BLaER1 (cell line): Measurements from ENCODE around the gene GAP43.

ENCODE experiments used
- H3K27ac ChIP-seq: shearing (Covaris generic); formaldehyde crosslinking; 2 replicates; pipeline ENCODE4 v1.8.1; 2022
- H3K27me3 ChIP-seq: shearing (Covaris generic); formaldehyde crosslinking; 2 replicates; pipeline ENCODE4 v1.8.1; 2022
- H3K36me3 ChIP-seq: shearing (Covaris generic); formaldehyde crosslinking; 2 replicates; pipeline ENCODE4 v1.8.1; 2022
- H3K4me1 ChIP-seq: shearing (Covaris generic); formaldehyde crosslinking; 2 replicates; pipeline ENCODE4 v1.8.1; 2022
- H3K4me2 ChIP-seq: shearing (Covaris generic); formaldehyde crosslinking; 2 replicates; pipeline ENCODE4 v1.8.1; 2022
- H3K4me3 ChIP-seq: shearing (Covaris generic); formaldehyde crosslinking; 2 replicates; pipeline ENCODE4 v1.8.1; 2022
- H3K9ac ChIP-seq: shearing (Covaris generic); formaldehyde crosslinking; 2 replicates; pipeline ENCODE4 v1.8.1; 2022
- H3K9me3 ChIP-seq: shearing (Covaris generic); formaldehyde crosslinking; 2 replicates; pipeline ENCODE4 v1.8.1; 2022
- H4K20me1 ChIP-seq: shearing (Covaris generic); formaldehyde crosslinking; 2 replicates; pipeline ENCODE4 v1.8.1; 2022
- Cebpa-rat ChIP-seq: shearing (Covaris generic); IDR thresholded peaks from 2 replicates; pipeline ENCODE4 v1.8.1; 2022

Gene GAP43

DNA sequence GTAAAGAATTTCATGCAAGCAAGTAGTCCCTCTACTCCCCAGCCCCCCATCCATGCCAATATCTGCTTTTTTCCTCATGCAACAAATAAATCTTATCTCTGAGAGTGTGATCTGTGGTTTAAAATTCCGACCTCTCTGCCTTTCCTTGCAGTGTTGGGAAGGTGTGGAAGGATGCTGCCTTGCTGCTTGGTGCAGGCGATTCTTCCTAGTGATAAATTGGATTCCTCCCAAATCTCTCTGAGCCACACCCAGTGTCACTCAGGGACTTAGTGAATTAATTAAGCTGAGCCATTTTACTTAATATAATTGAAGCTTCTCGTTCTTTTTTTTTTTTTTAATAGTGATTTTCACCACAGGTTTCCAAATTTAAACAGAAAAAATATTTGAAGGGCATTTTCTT, 3.4 kb downstream of the GAP43 start:
- Histone ChIP-seq H3K9ac (no peak overlapping the region), H3K9me3 (no peaks in the 10 kb centered on the region), H3K4me1 (no peaks in the 10 kb centered on the region), H3K27ac (no peak overlapping the region), H3K4me3 (no peak overlapping the region), H4K20me1 (no peaks in the 10 kb centered on the region), H3K27me3 (no peaks in the 10 kb centered on the region), H3K36me3 (no peaks in the 10 kb centered on the region), H3K4me2 (no peak overlapping the region)
- no peak for TF ChIP-seq Cebpa-rat

- H4K20me1 ChIP-seq: no peaks in the 10 kb centered on the region
- H3K4me1 ChIP-seq: no peaks in the 10 kb centered on the region
- no peaks in the 10 kb centered on the region for H3K36me3 ChIP-seq
- no peak overlapping the region for H3K4me3 ChIP-seq
- no peak for TF ChIP-seq Cebpa-rat
- no peak overlapping the region for H3K4me2 ChIP-seq
- H3K9me3 ChIP-seq: no peaks in the 10 kb centered on the region
- no peak overlapping the region for H3K9ac ChIP-seq
- H3K27ac ChIP-seq: no peak overlapping the region
- H3K27me3 ChIP-seq: no peaks in the 10 kb centered on the region
These were observed 4.1 kb downstream of the GAP43 start for GRCh38 chr3:115627180-115628074.

GRCh38 chr3:115628075-115628412, 4.7 kb downstream of the GAP43 start:
- Histone ChIP-seq H3K4me3 (no peak overlapping the region), H3K4me1 (no peaks in the 10 kb centered on the region), H3K9me3 (no peaks in the 10 kb centered on the region), H3K27me3 (no peaks in the 10 kb centered on the region), H3K27ac (no peak overlapping the region), H3K36me3 (no peaks in the 10 kb centered on the region), H3K4me2 (no peak overlapping the region), H4K20me1 (no peaks in the 10 kb centered on the region), H3K9ac (no peak overlapping the region)
- no peak for TF ChIP-seq Cebpa-rat

DNA sequence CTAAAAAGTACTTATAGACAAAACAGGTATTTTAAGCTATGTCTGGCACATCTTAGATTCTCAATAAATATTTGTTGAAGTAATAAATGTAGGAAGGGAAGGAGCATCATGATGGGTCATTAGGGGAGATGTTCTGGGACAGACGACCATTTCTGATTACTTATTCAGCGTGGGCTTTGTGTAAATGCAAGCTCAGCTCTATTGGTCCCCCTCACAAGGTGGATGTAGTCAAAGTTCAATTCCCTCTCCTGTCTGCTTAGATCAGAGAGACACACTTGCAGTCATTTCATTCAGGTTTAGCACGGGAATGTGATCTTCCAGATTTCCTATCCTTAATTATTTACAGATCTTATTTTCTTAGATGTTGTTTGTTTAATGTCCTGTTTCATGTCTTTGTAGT, 7.5 kb downstream of the GAP43 start:
- H3K9me3 ChIP-seq: no peaks in the 10 kb centered on the region
- H3K36me3 ChIP-seq: no peaks in the 10 kb centered on the region
- no peak overlapping the region for H3K9ac ChIP-seq
- H3K4me1 ChIP-seq: no peaks in the 10 kb centered on the region
- H3K27ac ChIP-seq: no peak overlapping the region
- H3K4me3 ChIP-seq: no peak overlapping the region
- TF ChIP-seq Cebpa-rat: no peak
- no peak overlapping the region for H3K4me2 ChIP-seq
- no peaks in the 10 kb centered on the region for H3K27me3 ChIP-seq
- H4K20me1 ChIP-seq: no peaks in the 10 kb centered on the region

DNA sequence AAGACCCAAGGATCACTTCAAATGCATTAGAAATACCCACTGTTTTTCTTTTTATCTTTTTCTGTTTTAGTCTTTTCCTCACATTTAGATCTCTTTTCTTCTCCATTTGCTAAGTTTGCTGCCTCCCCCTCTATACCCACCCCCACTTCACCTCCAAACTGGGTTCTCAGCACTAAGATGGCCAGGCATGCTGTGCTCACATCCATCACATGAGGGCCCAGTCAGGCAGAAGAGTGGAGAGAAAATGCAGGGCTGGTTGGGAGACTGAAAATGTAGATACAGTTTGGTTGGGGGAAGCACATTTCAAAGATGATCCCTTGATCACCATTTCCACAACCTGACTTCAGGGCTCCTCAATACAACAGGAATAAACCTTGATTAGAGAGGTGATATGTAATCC, 8.7 kb downstream of the GAP43 start:
- no peak for TF ChIP-seq Cebpa-rat

DNA sequence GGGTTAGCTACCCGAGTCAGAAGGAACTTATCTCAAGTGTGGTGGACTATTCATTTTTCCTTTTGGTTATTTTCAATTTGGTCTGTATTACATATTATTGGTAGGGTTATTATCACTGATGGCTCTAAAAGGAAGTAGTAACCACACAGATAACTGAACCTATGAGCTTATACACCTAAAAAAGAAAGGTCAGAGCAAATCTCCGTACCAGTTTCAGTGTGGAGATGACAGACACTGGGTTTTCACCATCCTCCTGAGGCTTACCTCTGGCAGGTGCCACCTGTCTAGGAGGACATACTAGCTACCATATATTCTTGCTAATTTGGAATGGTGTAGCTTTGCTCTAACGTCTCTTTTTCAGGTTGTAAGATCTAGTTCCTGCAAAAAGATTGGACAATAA, 10.2 kb downstream of the GAP43 start:
- Histone ChIP-seq H3K27me3 (no peaks in the 10 kb centered on the region), H3K36me3 (no peaks in the 10 kb centered on the region), H3K9me3 (no peaks in the 10 kb centered on the region), H3K27ac (no peak overlapping the region), H3K4me3 (no peak overlapping the region), H3K9ac (no peak overlapping the region), H3K4me1 (peaks cover 2% of the 10 kb centered on the region), H3K4me2 (no peak overlapping the region), H4K20me1 (no peaks in the 10 kb centered on the region)
- TF ChIP-seq Cebpa-rat: no peak

More for the DNA sequence above, 8.7 kb downstream of the GAP43 start:
- Histone ChIP-seq H3K27ac (no peak overlapping the region), H3K4me3 (no peak overlapping the region), H3K9me3 (no peaks in the 10 kb centered on the region), H3K27me3 (no peaks in the 10 kb centered on the region), H3K9ac (no peak overlapping the region), H3K36me3 (no peaks in the 10 kb centered on the region), H4K20me1 (no peaks in the 10 kb centered on the region), H3K4me2 (no peak overlapping the region), H3K4me1 (no peaks in the 10 kb centered on the region)

- Histone ChIP-seq H3K9ac (no peak overlapping the region), H3K4me2 (no peak overlapping the region), H3K9me3 (no peaks in the 10 kb centered on the region), H3K4me1 (peaks cover 7% of the 10 kb centered on the region), H3K36me3 (no peaks in the 10 kb centered on the region), H3K27me3 (no peaks in the 10 kb centered on the region), H3K4me3 (no peak overlapping the region), H3K27ac (no peak overlapping the region), H4K20me1 (no peaks in the 10 kb centered on the region)
- TF ChIP-seq Cebpa-rat: no peak
These were observed 10.7 kb downstream of the GAP43 start for GRCh38 chr3:115634052-115634451.

GRCh38 chr3:115635406-115635805, 12.1 kb downstream of the GAP43 start:
- H3K4me1 ChIP-seq: peaks cover 7% of the 10 kb centered on the region
- no peaks in the 10 kb centered on the region for H3K9me3 ChIP-seq
- H3K4me2 ChIP-seq: no peak overlapping the region
- no peaks in the 10 kb centered on the region for H3K36me3 ChIP-seq
- no peaks in the 10 kb centered on the region for H3K27me3 ChIP-seq
- H3K9ac ChIP-seq: no peak overlapping the region
- TF ChIP-seq Cebpa-rat: no peak
- no peak overlapping the region for H3K27ac ChIP-seq
- no peak overlapping the region for H3K4me3 ChIP-seq
- H4K20me1 ChIP-seq: no peaks in the 10 kb centered on the region

DNA sequence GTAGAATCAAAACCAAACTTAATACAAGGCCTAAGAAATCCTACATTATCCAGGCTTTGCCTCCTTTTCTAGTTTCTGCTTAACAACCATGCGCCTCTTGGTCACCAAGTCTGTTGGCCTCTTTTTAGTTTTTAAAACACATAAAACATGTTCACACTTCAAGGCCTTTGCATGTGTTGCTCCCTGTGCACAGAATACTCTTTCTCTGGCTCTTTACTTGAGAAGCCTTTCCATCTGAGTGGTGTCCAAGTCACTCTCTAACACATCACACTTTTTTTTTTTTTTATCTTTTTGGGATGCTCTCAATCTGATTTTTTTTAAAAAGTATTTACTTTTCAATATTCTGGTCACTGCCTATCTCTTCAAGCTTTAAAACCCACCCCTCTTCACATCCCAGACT, 14.9 kb downstream of the GAP43 start:
- H3K27ac ChIP-seq: no peak overlapping the region
- H3K9ac ChIP-seq: no peak overlapping the region
- no peak for TF ChIP-seq Cebpa-rat
- no peaks in the 10 kb centered on the region for H3K27me3 ChIP-seq
- H3K4me2 ChIP-seq: peak overlapping the region; percentile 15
- H4K20me1 ChIP-seq: no peaks in the 10 kb centered on the region
- H3K4me1 ChIP-seq: peaks cover 7% of the 10 kb centered on the region
- no peaks in the 10 kb centered on the region for H3K9me3 ChIP-seq
- no peaks in the 10 kb centered on the region for H3K36me3 ChIP-seq
- H3K4me3 ChIP-seq: no peak overlapping the region

GRCh38 chr3:115638991-115639390, 15.7 kb downstream of the GAP43 start:
- Histone ChIP-seq H3K27ac (no peak overlapping the region), H3K4me3 (no peak overlapping the region), H3K27me3 (no peaks in the 10 kb centered on the region), H3K4me1 (peaks cover 7% of the 10 kb centered on the region), H3K9me3 (no peaks in the 10 kb centered on the region), H4K20me1 (no peaks in the 10 kb centered on the region), H3K4me2 (peak overlapping the region; percentile 15), H3K9ac (no peak overlapping the region), H3K36me3 (no peaks in the 10 kb centered on the region)
- TF ChIP-seq Cebpa-rat: no peak

- H3K27ac ChIP-seq: no peak overlapping the region
- no peak for TF ChIP-seq Cebpa-rat
- H3K4me2 ChIP-seq: no peak overlapping the region
These were observed 21.1 kb downstream of the GAP43 start for GRCh38 chr3:115644391-115644790.

More at GRCh38 chr3:115644391-115644790, 21.1 kb downstream of the GAP43 start:
- Histone ChIP-seq H3K9ac (no peak overlapping the region), H3K27me3 (no peaks in the 10 kb centered on the region), H4K20me1 (no peaks in the 10 kb centered on the region), H3K4me3 (no peak overlapping the region), H3K36me3 (no peaks in the 10 kb centered on the region), H3K9me3 (no peaks in the 10 kb centered on the region), H3K4me1 (no peaks in the 10 kb centered on the region)
